ENCODE results near the gene ST6GALNAC1. TPM values are rescaled to one million over a fixed set of nuclear protein-coding genes. Genes with fewer than 3 reads are reported as not detected.
A peak's percentile ranks its signal among the peaks of the same experiment; 100 is the strongest.

Gene ST6GALNAC1
- total and polyA plus RNA-seq, 10 of the 15 experiments (the other 5 are each of a cell fraction or from before 2014, with no cell fraction given): 0.08 TPM; not detected in 9

DNA sequence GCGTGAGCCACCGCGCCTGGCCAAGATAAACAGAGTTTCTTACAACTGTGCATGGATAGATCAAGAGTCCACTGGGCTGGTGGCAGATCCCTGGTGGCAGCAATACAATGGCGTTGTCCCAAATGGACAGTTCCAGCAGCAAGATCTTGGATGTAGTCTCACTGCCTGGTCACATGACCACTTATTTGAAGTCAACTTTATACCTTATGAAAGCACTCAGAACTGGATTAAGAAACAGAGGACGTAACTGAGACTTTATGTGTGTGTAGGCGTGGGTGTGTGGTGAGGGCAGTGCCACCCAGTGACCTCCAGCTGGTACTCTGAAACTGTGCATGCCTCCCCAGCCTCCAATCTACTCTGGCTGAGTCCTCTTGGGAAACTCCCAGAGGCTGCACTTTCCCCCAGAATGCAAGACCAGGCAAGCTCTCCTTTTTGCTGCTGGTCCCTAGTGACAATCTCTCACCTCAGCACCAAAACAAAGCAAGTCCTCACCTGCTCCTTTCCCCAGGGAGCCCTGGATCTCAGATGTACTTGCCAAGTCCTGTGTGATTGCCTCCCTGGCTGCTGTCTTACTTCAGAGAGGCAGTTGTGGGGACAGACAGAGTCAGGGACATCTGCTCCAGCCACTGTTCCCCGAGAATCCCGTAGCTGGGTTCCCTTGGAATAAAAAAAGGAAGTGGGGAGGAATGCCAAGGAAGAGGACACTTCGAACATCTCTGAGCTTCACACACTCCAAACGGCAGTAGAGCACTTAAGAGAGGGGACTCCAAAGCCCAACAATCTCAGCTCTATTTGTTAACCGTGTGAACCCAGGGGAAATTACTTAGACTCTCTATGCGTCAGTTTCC, 46.2 kb downstream of the ST6GALNAC1 start (continued):
- TF ChIP-seq, protein P1, sequence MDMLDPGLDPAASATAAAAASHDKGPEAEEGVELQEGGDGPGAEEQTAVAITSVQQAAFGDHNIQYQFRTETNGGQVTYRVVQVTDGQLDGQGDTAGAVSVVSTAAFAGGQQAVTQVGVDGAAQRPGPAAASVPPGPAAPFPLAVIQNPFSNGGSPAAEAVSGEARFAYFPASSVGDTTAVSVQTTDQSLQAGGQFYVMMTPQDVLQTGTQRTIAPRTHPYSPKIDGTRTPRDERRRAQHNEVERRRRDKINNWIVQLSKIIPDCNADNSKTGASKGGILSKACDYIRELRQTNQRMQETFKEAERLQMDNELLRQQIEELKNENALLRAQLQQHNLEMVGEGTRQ (IDR thresholded peaks at IDR 0.05; ENCODE audit: borderline replicate concordance, low read depth, low read length): no peak; the same call in 1 of the 2 replicates
- no peak for TF ChIP-seq SREBF2 (IDR thresholded peaks at IDR 0.05; ENCODE audit: low read length)
- no peak for TF ChIP-seq JUNB (IDR thresholded peaks at IDR 0.05)
- TF ChIP-seq, protein P2, sequence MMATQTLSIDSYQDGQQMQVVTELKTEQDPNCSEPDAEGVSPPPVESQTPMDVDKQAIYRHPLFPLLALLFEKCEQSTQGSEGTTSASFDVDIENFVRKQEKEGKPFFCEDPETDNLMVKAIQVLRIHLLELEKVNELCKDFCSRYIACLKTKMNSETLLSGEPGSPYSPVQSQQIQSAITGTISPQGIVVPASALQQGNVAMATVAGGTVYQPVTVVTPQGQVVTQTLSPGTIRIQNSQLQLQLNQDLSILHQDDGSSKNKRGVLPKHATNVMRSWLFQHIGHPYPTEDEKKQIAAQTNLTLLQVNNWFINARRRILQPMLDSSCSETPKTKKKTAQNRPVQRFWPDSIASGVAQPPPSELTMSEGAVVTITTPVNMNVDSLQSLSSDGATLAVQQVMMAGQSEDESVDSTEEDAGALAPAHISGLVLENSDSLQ (IDR thresholded peaks at IDR 0.05): no peak
- peak; percentile 80 for TF ChIP-seq GATAD2B (conservative IDR thresholded peaks at IDR 0.05; ENCODE audit: low read depth)
- TF ChIP-seq SMAD5 (IDR thresholded peaks at IDR 0.05; ENCODE audit: low read depth): no peak
- TF ChIP-seq EP300 (IDR thresholded peaks at IDR 0.05; ENCODE audit: borderline replicate concordance in 1 of 2, control insufficient read depth in 1 of 2, low read depth in 2 of 2, low read length in 2 of 2): peak; percentile 16 to 50; a peak in 1 of 4 replicates
- TF ChIP-seq, protein P3, sequence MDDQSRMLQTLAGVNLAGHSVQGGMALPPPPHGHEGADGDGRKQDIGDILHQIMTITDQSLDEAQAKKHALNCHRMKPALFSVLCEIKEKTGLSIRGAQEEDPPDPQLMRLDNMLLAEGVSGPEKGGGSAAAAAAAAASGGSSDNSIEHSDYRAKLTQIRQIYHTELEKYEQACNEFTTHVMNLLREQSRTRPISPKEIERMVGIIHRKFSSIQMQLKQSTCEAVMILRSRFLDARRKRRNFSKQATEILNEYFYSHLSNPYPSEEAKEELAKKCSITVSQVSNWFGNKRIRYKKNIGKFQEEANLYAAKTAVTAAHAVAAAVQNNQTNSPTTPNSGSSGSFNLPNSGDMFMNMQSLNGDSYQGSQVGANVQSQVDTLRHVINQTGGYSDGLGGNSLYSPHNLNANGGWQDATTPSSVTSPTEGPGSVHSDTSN (IDR thresholded peaks at IDR 0.05; ENCODE audit: insufficient replicate concordance, low read depth, low read length): no peak
- TF ChIP-seq RCOR1 (conservative IDR thresholded peaks at IDR 0.05; ENCODE audit: low read depth, low read length): no peak
- no peak for TF ChIP-seq MTA3 (IDR thresholded peaks at IDR 0.05; ENCODE audit: borderline replicate concordance, low read length)
- no peak for TF ChIP-seq SUPT20H (IDR thresholded peaks at IDR 0.05; ENCODE audit: borderline replicate concordance, control insufficient read depth, low read depth, low read length)
- TF ChIP-seq MEF2B (IDR thresholded peaks at IDR 0.05; ENCODE audit: partially characterized antibody, poor library complexity, severe bottlenecking): peak; percentile 91
- TF ChIP-seq CEBPB (IDR thresholded peaks at IDR 0.05; ENCODE audit: borderline replicate concordance in 1 of 2, low read depth in 2 of 2, low read length in 2 of 2): no peak
- TF ChIP-seq DPF2 (IDR thresholded peaks at IDR 0.05): peak; percentile 64; the same call in 1 of the 2 replicates
- TF ChIP-seq ATF7 (IDR thresholded peaks at IDR 0.05; ENCODE audit: low read depth): no peak
- TF ChIP-seq RAD51 (IDR thresholded peaks at IDR 0.05): peak; percentile 84
- TF ChIP-seq MXI1 (IDR thresholded peaks at IDR 0.05; ENCODE audit: low read depth, low read length): no peak
- TF ChIP-seq CREM (IDR thresholded peaks at IDR 0.05; ENCODE audit: low read depth): no peak
- no peak for TF ChIP-seq ZBED1 (IDR thresholded peaks at IDR 0.05; ENCODE audit: borderline replicate concordance)
- TF ChIP-seq RELA (IDR thresholded peaks at IDR 0.05; ENCODE audit: borderline replicate concordance, partially characterized antibody): peak; percentile 37
- TF ChIP-seq SIX5 (IDR thresholded peaks at IDR 0.05; ENCODE audit: low read depth, low read length, severe bottlenecking): no peak
- 0 out of 2 replicates have a peak, but pooled peaks have one; percentile 10 for TF ChIP-seq SMARCA5 (IDR thresholded peaks at IDR 0.05)
- TF ChIP-seq JUND (IDR thresholded peaks at IDR 0.05; ENCODE audit: low read depth, low read length): no peak
- TF ChIP-seq, protein P4, sequence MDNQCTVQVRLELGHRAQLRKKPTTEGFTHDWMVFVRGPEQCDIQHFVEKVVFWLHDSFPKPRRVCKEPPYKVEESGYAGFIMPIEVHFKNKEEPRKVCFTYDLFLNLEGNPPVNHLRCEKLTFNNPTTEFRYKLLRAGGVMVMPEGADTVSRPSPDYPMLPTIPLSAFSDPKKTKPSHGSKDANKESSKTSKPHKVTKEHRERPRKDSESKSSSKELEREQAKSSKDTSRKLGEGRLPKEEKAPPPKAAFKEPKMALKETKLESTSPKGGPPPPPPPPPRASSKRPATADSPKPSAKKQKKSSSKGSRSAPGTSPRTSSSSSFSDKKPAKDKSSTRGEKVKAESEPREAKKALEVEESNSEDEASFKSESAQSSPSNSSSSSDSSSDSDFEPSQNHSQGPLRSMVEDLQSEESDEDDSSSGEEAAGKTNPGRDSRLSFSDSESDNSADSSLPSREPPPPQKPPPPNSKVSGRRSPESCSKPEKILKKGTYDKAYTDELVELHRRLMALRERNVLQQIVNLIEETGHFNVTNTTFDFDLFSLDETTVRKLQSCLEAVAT (IDR thresholded peaks at IDR 0.05): 0 out of 2 replicates have a peak, but pooled peaks have one; percentile 29
- TF ChIP-seq RBBP5 (conservative IDR thresholded peaks at IDR 0.05): no peak
